HCT116 (cell line): Measurements from ENCODE around the gene BLACAT1.

Experiments used
- EGR1 ChIP-seq: IDR thresholded peaks from 2 replicates; pipeline ENCODE4 v1.6.1; 2012; ENCODE audit warnings: low read depth
- TF ChIP-seq, protein P1 (sequence below), 3 experiments: fragments of 200-600 bp in 1 of 3; sonication (generic) in 1 of 3; IDR thresholded peaks in 2 of 3; conservative IDR thresholded peaks in 1 of 3; 2 replicates each; pipeline ENCODE4 v1.5.1; 2012 to 2017; ENCODE audit warnings: low read depth in 2 of 3, low read length in 2 of 3, antibody characterized with exemption in 1 of 3, borderline replicate concordance in 1 of 3, control low read depth in 1 of 3, mild to moderate bottlenecking in 1 of 3, mixed read lengths in 1 of 3, mixed run types in 1 of 3, moderate library complexity in 1 of 3; ENCODE audit not compliant: insufficient read depth in 1 of 3
- TF ChIP-seq, protein P2 (sequence below): IDR thresholded peaks from 2 replicates; pipeline ENCODE4 v1.6.1; 2012

DNA sequence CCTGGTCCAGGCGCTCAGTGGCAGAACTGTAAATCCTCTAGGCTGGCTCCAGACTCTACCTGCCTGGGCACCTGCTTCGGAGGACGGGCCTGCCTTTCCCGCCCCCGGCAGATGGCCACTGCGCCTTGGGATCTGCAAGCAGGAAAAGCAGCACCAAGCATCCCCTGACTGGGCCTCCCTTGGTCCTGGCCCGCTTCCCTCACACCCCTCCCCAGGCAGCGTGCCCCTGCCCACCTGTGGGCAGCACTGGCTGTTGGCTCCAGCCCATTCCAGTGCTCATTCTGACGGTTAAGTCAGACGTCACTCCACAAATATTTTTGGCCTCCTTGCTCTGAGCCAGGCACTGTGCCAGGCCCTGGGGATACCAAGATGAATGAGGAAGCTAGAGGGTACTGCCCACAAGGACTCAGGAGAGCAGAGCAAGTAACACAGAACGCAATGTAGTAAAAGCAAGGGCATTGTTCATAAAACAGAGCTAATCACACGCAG, 22.0 kb upstream of the BLACAT1 start:
- TF ChIP-seq, protein P1, sequence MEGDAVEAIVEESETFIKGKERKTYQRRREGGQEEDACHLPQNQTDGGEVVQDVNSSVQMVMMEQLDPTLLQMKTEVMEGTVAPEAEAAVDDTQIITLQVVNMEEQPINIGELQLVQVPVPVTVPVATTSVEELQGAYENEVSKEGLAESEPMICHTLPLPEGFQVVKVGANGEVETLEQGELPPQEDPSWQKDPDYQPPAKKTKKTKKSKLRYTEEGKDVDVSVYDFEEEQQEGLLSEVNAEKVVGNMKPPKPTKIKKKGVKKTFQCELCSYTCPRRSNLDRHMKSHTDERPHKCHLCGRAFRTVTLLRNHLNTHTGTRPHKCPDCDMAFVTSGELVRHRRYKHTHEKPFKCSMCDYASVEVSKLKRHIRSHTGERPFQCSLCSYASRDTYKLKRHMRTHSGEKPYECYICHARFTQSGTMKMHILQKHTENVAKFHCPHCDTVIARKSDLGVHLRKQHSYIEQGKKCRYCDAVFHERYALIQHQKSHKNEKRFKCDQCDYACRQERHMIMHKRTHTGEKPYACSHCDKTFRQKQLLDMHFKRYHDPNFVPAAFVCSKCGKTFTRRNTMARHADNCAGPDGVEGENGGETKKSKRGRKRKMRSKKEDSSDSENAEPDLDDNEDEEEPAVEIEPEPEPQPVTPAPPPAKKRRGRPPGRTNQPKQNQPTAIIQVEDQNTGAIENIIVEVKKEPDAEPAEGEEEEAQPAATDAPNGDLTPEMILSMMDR (IDR thresholded peaks at IDR 0.05 in 2 of 3, conservative IDR thresholded peaks at IDR 0.05 in 1 of 3; ENCODE audit: borderline replicate concordance in 1 of 3, insufficient read depth in 1 of 3, low read depth in 2 of 3, low read length in 2 of 3), result no peak
- no peak for TF ChIP-seq EGR1
- TF ChIP-seq, protein P2, sequence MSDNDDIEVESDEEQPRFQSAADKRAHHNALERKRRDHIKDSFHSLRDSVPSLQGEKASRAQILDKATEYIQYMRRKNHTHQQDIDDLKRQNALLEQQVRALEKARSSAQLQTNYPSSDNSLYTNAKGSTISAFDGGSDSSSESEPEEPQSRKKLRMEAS, result no peak
